GM19351 (cell line): ENCODE data around the gene TDP2.
"Not testable (repeated sequence)": the region's sequence is repeated elsewhere in the genome, so short reads cannot be mapped to it uniquely, and the experiment has no call there.

Experiments used
- ATAC-seq: cut with Tn5 transposase; IDR thresholded peaks from one replicate; pipeline ENCODE4 v1.9.1; 2021; ENCODE audit warnings: mild to moderate bottlenecking, moderate library complexity; ENCODE audit not compliant: unreplicated experiment

Gene TDP2

DNA sequence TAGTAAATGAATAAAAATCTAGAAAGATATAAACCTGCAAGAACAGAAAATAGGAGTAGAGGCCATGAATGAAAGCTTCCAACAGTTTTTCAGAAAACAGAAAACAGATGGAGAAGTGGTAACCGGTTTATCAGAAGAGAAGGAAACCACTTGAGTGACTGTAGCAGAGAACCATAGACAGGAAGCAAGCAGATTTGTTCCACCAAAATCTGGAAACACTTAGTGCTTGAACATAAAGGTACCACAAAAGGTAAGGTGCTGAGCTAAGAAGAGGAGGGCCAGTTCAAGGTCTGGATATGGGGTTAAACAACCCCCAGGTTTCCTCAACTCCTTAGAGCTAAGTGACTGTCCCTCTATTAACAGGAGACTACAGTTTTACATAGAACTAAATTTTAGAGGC is 11.5 kb downstream of the TDP2 start:
- no peak for ATAC-seq

DNA sequence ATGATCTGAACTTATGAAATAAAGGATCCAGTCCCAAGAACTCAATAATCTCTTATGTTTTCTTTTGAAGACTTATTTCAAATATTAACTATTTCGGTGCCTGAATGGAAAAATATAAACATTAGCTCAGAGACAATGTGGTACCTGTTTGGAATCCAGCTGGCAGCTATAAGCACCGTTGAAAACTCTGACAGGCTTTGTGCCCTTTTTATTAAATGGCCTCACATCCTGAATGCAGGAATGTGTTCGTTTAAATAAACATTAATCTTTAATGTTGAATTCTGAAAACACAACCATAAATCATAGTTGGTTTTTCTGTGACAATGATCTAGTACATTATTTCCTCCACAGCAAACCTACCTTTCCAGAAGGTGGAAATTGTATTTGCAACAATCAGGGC is 16.3 kb downstream of the TDP2 start:
- ATAC-seq, result no peak

DNA sequence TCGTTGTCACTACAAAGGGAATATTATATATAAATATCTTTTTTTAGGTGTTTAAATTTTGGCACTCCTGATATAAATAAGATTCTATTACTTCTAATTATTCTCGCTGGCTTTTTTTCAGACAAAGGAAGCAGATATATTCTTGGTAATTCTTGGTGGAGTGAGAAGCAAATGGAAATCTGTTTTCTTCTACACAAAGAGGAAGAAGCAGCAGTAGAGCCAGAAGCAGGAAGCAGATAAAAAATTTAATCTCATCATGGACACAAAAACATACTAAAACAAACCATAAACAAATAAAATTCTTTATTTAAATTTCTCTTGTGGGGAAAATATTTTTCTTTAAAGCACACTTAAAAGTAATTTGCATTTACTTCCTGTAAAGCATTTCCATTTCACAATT is 17.0 kb downstream of the TDP2 start:
- no peak for ATAC-seq

DNA sequence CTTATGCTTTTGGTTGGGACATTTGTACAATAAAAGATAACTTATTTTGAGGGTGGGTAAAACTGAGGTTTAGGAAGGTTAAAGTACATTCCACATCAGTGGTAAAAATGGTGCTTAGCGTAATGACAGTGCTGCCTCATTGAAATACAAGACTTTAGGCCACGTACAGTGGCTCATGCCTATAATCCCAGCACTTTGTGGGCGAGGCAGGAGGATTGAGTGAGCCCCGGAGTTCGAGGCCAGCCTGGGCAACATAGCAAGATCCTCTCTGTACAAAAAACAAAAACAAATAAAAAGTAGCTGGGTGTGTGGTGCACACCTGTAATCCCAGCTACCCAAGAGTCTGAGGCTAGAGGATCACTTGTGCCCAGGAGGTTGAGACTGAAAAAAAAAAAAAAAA is 18.4 kb downstream of the TDP2 start:
- ATAC-seq, result no peak

DNA sequence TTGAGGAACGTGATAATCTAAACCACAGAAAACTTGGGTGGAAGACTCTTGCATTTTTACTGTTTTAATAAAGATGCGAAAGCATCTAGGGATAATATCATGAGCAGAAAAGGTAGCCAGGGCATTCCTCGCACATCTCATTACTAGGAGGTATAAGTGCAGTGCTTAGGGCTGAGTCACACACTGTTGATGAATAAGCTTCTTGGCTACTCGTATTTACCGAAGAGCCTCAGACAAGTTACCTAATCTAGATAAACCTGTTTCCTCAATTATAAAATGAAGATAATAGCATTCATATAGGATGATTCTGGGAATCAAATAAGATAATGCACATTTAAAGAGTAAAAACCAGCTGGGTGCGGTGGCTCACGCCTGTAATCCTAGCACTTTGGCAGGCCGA is 19.9 kb downstream of the TDP2 start:
- no peak for ATAC-seq

DNA sequence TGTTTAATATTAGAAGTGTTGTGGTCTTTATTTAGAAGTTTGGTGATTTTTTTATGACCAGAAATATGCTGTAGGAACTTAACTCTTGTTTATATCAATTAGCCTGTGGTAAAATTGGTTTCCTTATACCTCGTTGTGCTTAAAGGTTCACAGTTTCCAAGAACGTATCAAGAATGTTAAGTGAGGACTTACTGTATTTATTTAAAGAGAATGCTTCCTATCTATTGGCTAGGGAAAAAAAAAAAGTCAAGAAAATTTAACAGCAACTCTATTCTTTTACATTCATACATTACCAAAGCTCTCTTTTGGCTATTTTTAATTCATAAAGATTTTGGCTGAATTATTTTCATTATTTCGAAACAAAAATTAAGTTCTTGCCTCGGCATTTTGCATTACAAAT is 22.3 kb downstream of the TDP2 start:
- ATAC-seq, result no peak

DNA sequence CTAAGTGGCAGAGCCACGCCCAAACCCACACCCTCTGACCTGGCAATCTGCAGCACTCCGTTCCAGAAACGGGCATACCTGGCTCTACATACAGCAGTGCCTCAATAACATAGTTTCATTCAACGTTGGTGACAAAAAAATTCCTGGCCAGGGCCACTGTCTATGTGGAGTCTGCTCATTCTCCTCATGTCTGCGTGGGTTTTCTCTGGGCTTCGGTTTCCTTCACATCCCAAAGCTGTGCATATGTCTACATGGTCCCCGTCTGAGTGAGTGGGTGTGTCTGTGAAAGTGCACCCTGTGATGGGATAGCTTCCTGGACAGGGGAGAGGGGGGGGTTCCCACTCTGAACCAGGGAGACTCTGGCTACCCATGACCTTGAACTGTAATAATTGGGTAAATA is 22.8 kb downstream of the TDP2 start:
- ATAC-seq, result no peak

DNA sequence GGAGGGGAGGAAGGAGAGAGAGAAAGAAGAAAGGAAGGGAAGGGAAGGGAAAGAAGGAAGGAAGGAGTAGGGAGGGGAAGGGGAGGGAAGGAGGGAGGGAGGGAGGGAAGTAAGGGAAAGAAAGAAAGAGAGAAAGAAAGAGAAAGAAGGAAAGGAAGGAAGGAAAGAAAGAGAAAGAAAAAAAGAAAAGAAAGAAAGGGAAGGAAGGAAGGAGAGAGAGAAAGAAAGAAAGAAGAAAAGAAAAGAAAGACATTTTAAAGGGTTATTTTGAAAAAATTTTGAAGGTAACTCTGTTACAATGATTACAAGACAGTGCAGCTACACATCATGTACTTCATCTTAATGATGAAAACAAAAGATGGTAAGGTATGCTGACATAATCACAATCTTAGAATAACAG is 24.6 kb downstream of the TDP2 start:
- no peak for ATAC-seq

DNA sequence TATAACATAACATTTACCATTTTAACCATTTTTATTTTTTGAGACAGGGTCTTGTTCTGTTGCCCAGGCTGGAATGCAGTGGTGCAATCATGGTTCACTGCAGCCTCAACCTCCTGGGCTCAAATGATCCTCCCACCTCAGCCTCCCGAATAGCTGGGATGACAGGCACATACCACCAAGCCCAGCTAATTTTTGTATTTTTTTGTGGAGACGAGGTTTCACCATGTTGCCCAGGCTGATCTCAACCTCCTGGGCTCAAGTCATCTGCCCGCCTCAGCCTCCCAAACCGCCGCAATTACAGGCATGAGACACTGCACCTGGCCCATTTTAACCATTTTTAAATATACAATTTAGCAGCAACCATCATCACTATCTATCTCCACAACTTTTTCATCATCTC is 26.1 kb downstream of the TDP2 start:
- not testable (repeated sequence) for ATAC-seq

DNA sequence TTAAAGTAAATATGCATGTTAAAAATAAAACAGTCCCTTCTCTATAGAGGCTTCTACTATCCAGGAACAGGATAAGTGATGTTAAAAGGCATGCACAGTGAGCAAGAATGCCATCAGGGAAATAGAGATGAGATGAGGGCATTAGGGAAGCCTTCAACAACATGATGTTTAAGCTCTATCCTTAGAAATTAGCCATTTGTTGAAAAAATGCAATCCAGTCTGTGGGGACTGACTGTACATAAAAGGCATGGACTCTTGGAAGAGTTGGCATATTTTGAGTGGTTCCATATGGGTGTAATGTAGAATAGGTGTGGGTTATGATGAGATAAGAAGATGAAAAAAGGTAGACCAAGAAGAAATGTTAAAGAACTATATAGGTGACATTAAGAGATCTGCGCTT is 26.5 kb downstream of the TDP2 start:
- ATAC-seq, result no peak

DNA sequence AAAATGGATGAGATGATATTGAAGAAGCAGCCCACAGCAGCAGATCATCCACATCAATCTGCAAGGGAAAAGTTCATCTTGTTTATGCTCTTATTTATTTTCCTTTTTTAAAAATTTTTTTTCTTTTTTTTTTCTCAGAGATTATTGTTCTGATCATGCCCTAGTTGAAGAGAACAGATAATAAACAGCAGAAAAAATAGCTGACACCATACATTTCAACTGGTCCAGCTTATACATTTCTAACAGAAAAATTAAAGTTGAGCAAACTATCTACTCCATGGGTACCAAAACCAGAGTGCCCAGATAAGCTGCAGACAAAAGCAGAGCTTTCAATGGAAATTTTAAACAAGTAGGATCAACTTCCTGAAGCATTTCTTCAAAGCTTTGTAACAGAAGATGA is 30.0 kb downstream of the TDP2 start:
- ATAC-seq, result no peak

DNA sequence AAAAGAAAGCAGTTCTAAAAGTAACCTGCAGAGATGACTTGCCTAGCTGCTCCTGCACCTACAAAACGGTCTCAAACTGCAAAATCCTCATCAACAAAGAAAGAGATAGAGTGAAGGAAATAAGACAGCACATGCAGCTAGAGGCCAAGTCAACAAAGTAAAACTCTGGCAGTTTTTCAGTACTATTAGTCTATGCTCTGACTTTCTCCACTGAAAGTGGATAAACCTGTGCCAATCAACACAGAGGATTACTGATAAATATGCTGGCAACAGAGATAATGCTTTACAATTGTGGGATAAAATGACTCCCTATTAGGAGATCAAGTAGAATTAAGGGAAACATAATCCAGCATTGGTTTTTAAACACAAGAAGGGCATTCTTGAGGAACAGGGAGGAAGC is 34.1 kb downstream of the TDP2 start:
- ATAC-seq, result no peak

DNA sequence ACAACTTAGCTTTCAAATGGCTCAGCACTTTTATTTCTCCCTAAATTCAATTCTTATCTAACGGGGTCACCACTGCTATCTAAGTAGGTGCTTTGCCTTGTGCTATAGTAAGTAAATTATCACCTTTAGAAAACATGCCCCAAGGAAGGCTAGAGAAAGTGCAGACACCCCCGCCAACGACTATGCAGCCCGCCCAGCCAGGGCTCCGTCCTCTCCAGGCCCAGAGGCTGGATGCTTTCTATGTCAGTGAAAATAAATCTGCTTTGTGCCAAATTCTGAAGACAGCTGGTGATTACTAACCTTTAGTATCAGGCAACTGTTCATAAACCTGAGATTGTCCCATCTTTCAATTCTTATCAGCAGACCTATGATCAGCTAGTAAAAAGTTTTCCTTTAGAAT is 35.0 kb downstream of the TDP2 start:
- no peak for ATAC-seq

DNA sequence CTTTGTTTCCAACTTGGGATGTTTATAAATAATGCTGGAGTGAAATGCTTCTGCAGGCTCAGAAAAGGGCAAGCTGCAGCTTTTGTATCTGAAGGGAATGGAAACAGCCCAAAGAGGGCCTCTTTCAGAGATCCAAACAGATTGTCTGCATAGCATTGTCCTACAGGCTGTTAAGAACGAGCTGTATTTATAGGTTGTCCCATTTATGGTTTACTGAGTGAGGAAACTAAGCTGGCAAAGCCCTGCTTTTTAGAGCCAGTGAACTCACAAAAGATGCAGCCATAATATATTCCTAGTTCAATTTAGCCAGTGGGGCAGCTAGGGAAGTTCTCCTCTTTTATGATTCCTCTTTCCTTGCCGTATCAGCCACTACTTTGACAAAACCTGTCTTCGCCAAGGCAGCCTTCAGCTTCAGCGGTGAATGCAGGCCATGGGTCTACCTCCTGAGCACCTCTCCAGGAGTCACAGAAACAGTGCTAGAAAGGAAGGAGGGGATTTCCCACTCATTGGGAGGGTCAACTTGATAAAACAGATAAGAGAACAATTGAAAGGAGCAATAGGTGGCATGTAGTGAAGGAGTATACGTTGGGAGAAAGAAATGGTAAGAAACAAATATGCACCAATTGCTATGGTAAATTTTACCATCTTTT is 35.7 kb downstream of the TDP2 start:
- no peak for ATAC-seq

DNA sequence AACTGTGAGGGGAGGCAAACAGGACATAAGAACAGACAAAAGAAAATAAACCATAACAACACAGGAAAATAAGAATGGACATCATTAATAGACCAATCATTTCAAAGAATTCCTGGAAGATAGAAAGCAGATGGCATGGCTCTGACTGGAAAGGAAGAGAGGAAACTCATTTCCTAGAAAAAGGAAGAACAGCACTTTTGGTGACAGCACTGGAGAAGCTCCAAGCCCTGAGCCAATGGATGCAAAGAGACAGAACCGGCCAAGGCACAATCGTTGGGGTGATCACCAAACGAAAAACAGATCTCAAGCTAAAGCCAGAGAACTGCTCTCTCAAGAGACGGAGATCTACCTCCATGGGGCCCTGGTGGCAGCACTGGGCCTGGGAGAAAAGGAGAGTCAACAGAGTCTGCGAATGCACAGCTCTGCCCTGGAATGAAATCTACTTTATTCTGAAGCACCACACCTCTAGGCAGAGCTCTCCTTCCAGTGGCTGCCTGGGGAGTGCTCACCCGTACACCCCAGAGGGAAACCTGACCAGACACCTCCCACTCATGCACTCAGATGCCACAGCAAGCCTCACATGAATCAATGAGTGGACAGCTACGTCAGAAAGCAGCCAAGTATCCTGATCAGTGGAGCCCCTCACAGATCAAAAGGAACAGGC is 44.9 kb downstream of the TDP2 start:
- ATAC-seq, result no peak

DNA sequence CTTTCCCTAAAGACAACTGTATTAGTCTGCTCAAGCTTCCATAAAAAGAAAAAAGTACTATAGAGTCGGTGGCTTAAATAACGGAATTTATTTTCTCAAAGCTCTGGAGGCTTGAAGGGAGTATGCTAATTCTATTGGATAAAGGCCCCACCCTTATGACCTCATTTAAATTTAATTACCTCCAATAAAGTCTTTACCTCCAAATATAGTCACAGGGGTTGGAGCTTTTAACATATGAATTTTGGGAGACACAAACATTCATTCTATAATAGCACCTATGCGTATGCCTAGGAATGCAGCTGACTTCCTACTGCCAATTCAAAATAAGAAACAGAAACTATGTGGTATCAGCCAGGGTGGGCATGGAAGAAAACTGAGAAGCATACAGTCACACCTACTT is 46.1 kb downstream of the TDP2 start:
- no peak for ATAC-seq

DNA sequence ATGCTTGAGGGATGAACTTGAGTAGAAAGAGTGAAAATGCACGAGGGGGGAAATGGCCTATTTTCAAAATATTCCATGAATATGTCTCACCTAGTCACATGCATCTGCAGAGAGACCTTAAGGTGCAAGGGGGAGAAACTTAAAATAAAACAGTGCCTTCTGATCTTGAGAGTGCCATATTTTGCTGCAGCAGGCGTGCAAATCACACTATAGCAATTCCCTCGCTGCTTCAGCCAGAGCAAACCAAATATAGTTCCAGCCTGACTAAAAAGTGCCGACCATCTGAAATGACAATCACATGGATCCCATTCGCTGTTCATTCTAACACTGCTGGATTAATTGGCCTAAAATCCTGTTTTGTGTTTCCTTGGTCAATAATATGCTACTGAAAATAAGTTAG is 47.0 kb downstream of the TDP2 start:
- ATAC-seq, result no peak

DNA sequence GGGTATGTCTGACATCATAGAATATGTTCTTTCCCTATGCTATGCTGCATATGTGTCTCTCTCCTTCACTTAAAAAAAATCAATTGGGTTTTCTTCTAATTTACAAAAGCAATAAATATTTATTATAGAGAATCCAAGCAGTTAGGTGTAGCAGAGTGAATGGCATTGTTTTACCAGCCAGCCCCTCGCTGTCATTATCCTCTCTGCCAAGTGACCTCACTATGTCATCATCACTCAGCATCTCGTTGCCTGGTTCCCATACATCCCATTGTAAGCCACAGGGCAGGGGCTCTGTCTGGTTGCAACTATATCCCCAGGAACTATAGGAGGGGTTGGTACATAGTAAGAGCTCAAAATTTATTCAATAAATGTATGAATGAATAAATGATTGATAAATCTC is 52.1 kb downstream of the TDP2 start:
- no peak for ATAC-seq

DNA sequence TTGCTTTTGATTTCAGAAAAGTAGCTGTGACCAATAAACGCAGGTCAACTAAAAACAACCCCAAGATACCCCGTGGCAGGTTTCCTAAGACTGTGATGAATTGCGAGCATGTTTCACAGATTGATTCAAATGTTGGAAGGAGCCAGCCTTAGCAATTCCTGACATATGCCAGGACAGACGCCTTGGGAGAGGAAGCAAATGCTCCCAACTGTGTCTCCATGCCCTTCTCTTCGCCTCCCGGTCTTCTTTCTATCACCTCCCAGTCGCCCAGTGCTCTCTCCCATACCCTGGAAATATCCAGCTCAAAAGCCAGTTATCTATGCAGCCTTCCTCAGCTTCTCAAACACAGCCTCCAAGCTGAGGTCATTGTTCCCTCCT is 52.7 kb downstream of the TDP2 start:
- ATAC-seq, result no peak

DNA sequence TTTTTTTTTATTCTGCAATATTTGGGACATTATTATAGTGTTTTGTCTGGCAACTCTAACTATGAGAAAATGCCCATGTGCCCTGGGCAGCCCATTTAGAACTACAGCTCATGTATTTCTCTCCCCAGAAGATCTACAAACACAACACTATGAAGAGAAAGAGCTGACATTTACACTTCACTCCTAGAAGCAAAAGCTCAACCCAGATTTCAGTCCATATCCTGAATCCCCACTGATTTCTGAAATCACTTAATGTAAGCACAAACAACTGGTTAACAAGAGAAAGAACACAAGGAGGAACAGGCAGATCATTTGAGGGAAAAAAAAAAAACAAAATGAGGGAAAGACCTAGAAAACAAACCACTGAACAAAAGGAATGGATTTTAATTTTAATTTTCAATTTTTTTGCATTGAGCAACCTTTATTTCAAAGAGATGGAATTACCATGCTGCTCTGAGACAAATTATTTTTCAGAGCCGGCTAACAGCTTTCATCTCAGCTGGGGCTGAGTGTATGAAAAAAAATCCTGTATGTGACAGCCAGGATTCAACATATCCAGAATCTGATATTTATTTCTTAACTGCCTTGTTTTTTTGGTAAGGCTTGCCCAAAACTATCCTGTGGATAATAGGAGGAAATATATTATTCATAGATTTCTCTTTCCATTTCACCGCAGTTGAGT is 53.2 kb downstream of the TDP2 start:
- no peak for ATAC-seq

DNA sequence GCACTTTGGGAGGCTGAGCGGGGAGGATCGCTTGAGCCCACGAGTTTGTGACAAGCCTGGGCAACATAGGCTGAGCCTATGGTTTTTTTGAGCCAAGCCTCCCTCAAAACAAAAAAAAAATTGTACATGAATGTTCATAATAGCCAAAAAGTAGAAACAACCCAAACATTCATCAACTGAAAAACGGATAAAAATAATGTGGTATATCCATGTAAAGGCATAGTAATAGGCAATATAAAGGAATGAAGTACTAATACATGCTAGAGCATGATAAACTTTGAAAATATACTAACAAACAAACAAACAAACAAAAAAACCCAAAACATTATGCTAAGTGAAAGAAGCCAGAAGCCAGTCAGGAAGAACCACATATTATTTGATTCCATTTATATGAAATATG is 56.0 kb downstream of the TDP2 start:
- no peak for ATAC-seq

DNA sequence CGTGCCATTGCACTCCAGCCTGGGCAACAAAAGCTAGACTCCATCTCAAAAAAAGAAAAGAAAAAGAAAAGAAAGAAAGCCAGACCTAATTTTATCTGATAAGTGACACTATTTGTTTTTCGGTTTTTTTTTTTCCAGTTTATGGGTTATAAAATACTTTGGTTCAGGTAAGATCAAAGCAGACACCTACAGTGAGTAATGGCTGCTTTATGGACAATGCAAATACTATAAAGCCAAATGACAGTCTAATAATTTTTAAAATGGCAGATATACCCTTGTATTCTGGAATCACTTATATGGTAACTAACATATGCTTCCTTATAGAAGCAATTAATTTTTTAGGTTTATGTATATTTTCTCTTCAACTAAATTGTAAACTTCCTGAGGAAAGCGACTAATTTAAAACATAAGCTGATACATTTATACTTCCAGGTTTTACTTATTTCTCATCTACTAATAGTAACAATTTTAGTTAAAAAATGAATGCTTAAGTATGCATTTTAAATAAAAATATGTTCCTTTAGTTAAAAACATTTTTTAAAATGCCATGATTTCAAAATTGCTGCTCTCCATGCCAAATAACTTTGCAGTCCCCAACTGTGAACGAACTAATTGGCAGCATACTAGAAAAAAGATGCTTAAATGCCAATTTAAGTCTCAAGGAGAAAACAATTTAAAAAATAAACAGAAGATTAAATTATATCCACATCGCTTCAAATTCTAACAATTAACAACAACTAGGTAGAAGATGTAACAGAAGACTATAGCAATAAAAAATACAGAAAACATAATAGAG is 59.2 kb downstream of the TDP2 start:
- ATAC-seq, result no peak
